H1 (cell line): Measurements from ENCODE around the gene RIC8A. TPM values are rescaled to one million over a fixed set of nuclear protein-coding genes. Genes with fewer than 3 reads are reported as not detected.

ENCODE experiments used
- BCL11A ChIP-seq, 2 experiments: IDR thresholded peaks; one replicate each; pipeline ENCODE4 v1.6.1; 2011; ENCODE audit warnings: low read depth in 2 of 2, low read length in 2 of 2, mild to moderate bottlenecking in 2 of 2
- CBX8 ChIP-seq: fragments of 300-800, 300-1000 bp; sonication (generic); IDR thresholded peaks from 2 replicates; pipeline ENCODE4 v1.7.1; 2016; ENCODE audit warnings: low read depth, low read length, borderline replicate concordance
- CHD1 ChIP-seq: IDR thresholded peaks from 2 replicates; pipeline ENCODE4 v1.6.1; 2012; ENCODE audit warnings: low read depth, low read length, improper control_type of control experiment
- CHD2 ChIP-seq: IDR thresholded peaks from 2 replicates; pipeline ENCODE4 v1.6.1; 2012; ENCODE audit warnings: low read length, improper control_type of control experiment
- CTBP2 ChIP-seq: IDR thresholded peaks from 2 replicates; pipeline ENCODE4 v1.7.0; 2011; ENCODE audit warnings: borderline replicate concordance, mild to moderate bottlenecking, moderate library complexity, mixed read lengths, low read length; ENCODE audit not compliant: insufficient read depth, insufficient read length
- EGR1 ChIP-seq: IDR thresholded peaks from 2 replicates; pipeline ENCODE4 v1.6.1; 2011; ENCODE audit warnings: low read depth, low read length, borderline replicate concordance
- EP300 ChIP-seq, 2 experiments: IDR thresholded peaks; 1 replicate in 1 of 2; 2 replicates in 1 of 2; pipeline ENCODE4 v1.6.1; 2011 to 2012; ENCODE audit warnings: low read depth in 2 of 2, low read length in 2 of 2, mild to moderate bottlenecking in 2 of 2, borderline replicate concordance in 1 of 2, inconsistent platforms in 1 of 2, moderate library complexity in 1 of 2
- GABPA ChIP-seq: IDR thresholded peaks from 2 replicates; pipeline ENCODE4 v1.6.1; 2011; ENCODE audit warnings: mild to moderate bottlenecking, low read length, moderate library complexity, borderline replicate concordance; ENCODE audit not compliant: insufficient read depth
- HDAC6 ChIP-seq: IDR thresholded peaks from one replicate; pipeline ENCODE4 v1.7.1; 2012; ENCODE audit warnings: low read depth, mild to moderate bottlenecking, inconsistent platforms, low read length, moderate library complexity
- JUN ChIP-seq: IDR thresholded peaks from 2 replicates; pipeline ENCODE4 v1.6.1; 2011; ENCODE audit warnings: low read depth, mild to moderate bottlenecking, improper control_type of control experiment, low read length
- KDM5A ChIP-seq: fragments of 200-600 bp; IDR thresholded peaks from 2 replicates; pipeline ENCODE4 v1.7.1; 2012; ENCODE audit warnings: mild to moderate bottlenecking, low read length, inconsistent platforms, mixed read lengths
- PHF8 ChIP-seq: fragments of 200-600 bp; sonication (generic); conservative IDR thresholded peaks from 2 replicates; pipeline ENCODE4 v1.7.1; 2012; ENCODE audit warnings: low read depth, mild to moderate bottlenecking, inconsistent platforms, low read length, moderate library complexity
- RAD21 ChIP-seq, 2 experiments: IDR thresholded peaks in 1 of 2; conservative IDR thresholded peaks in 1 of 2; 2 replicates each; pipeline ENCODE4 v1.6.1; 2011; ENCODE audit warnings: low read depth in 2 of 2, low read length in 2 of 2, improper control_type of control experiment in 1 of 2, inconsistent platforms in 1 of 2, mild to moderate bottlenecking in 1 of 2, moderate library complexity in 1 of 2
- SP4 ChIP-seq: IDR thresholded peaks from 2 replicates; pipeline ENCODE4 v1.6.1; 2012; ENCODE audit warnings: low read length, inconsistent platforms
- SRF ChIP-seq: IDR thresholded peaks from 2 replicates; pipeline ENCODE4 v1.6.1; 2011; ENCODE audit warnings: mild to moderate bottlenecking, low read depth, low read length, moderate library complexity
- TCF12 ChIP-seq: IDR thresholded peaks from 2 replicates; pipeline ENCODE4 v1.6.1; 2011; ENCODE audit warnings: low read depth, mild to moderate bottlenecking, low read length
- polyA plus RNA-seq, 7 experiments: library from polyadenylated mRNA; depleted of rRNA in 3 of 7; stranded (reverse) in 5 of 7; unstranded in 2 of 7; fragments of >200 nt in 5 of 7; fragments of 200-250 nt in 2 of 7; gene quantifications; 1 replicate in 5 of 7; 2 replicates in 1 of 7; 4 replicates in 1 of 7; pipeline versions ENCODE4 v1.2.1 to v1.2.3, GENCODE V29; 2011 to 2013; ENCODE audit warnings: missing spikeins in 2 of 7, mixed read lengths in 2 of 7
- total RNA-seq: library from RNA; stranded (reverse); fragmentation: NEBNext Ultra II Directional; extraction: Animal tissue kit (Norgen Biotek cat#: 25700); gene quantifications from 2 replicates; pipeline ENCODE4 v1.2.1, GENCODE V29; 2021
- TF ChIP-seq, protein P1 (sequence below), 3 experiments: IDR thresholded peaks; 1 replicate in 2 of 3; 2 replicates in 1 of 3; pipeline versions ENCODE4 v1.5.1 to v1.6.1; 2011; ENCODE audit warnings: low read length in 3 of 3, mild to moderate bottlenecking in 3 of 3, inconsistent platforms in 2 of 3, low read depth in 1 of 3, moderate library complexity in 1 of 3; ENCODE audit not compliant: insufficient read depth in 1 of 3; ENCODE audit errors: control extremely low read depth in 1 of 3
- TF ChIP-seq, protein P2 (sequence below): IDR thresholded peaks from 2 replicates; pipeline ENCODE4 v1.6.1; 2011; ENCODE audit warnings: low read length, improper control_type of control experiment
- TF ChIP-seq, protein P3 (sequence below): IDR thresholded peaks from 2 replicates; pipeline ENCODE4 v1.6.1; 2012; ENCODE audit warnings: low read length, inconsistent platforms

RIC8A gene
- total and polyA plus RNA-seq, 2 of the 8 experiments (the other 6 are each of a cell fraction or from before 2014, with no cell fraction given): 67.0 to 105 TPM

DNA sequence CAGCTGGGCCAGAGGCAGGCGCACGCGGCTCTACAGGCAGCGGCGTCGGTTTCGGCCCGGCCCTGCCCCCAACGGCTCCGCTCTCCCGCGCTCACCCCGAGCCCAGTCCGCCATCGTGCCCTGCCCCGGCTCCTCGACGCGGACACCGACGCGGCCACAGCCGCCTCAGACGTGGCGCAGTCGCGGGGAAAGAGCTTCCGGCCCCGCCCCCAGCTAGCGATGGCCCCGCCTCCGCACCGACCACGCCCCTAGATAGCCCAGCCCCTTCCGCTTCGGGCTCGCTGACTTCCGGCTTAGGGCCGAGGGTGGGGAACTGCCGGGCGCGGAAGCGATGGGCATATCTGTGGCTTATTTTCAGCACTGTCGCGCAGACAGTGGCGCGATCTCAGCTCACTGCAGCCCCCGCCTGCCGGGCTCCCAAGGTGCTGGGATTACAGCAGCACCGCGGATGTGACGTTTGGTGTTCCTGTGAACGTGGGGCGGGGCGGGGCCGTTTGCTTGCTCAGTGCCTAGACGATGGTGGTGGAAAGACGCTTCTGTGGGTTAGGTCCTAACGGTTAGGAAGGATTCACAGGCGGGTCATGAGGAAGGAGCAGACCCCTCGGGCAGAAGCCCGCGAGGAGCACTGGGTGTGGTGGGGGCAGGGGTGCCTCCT is at the start of gene RIC8A, which contains the start of gene BET1L (continued):
- TF ChIP-seq, protein P1, sequence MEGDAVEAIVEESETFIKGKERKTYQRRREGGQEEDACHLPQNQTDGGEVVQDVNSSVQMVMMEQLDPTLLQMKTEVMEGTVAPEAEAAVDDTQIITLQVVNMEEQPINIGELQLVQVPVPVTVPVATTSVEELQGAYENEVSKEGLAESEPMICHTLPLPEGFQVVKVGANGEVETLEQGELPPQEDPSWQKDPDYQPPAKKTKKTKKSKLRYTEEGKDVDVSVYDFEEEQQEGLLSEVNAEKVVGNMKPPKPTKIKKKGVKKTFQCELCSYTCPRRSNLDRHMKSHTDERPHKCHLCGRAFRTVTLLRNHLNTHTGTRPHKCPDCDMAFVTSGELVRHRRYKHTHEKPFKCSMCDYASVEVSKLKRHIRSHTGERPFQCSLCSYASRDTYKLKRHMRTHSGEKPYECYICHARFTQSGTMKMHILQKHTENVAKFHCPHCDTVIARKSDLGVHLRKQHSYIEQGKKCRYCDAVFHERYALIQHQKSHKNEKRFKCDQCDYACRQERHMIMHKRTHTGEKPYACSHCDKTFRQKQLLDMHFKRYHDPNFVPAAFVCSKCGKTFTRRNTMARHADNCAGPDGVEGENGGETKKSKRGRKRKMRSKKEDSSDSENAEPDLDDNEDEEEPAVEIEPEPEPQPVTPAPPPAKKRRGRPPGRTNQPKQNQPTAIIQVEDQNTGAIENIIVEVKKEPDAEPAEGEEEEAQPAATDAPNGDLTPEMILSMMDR (IDR thresholded peaks at IDR 0.05; ENCODE audit: control extremely low read depth in 1 of 3, insufficient read depth in 1 of 3, low read depth in 1 of 3, low read length in 3 of 3): no peak
- TF ChIP-seq CTBP2 (no peak), EGR1 (no peak), CBX8 (no peak), GABPA (peak; percentile 79; the same call in 1 of the 2 replicates), CHD1 (no peak), KDM5A (no peak), HDAC6 (no peak), BCL11A (IDR thresholded peaks at IDR 0.05; ENCODE audit: low read depth in 2 of 2, low read length in 2 of 2) (no peak), JUN (no peak), SRF (no peak), EP300 (IDR thresholded peaks at IDR 0.05; ENCODE audit: borderline replicate concordance in 1 of 2, low read depth in 2 of 2, low read length in 2 of 2) (no peak), TCF12 (no peak), PHF8 (peak; percentile 85), RAD21 (IDR thresholded peaks at IDR 0.05 in 1 of 2, conservative IDR thresholded peaks at IDR 0.05 in 1 of 2; ENCODE audit: low read depth in 2 of 2, low read length in 2 of 2) (no peak), CHD2 (no peak), SP4 (peak; percentile 57; the same call in 1 of the 2 replicates)
- TF ChIP-seq, protein P2, sequence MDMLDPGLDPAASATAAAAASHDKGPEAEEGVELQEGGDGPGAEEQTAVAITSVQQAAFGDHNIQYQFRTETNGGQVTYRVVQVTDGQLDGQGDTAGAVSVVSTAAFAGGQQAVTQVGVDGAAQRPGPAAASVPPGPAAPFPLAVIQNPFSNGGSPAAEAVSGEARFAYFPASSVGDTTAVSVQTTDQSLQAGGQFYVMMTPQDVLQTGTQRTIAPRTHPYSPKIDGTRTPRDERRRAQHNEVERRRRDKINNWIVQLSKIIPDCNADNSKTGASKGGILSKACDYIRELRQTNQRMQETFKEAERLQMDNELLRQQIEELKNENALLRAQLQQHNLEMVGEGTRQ: no peak
- TF ChIP-seq, protein P3, sequence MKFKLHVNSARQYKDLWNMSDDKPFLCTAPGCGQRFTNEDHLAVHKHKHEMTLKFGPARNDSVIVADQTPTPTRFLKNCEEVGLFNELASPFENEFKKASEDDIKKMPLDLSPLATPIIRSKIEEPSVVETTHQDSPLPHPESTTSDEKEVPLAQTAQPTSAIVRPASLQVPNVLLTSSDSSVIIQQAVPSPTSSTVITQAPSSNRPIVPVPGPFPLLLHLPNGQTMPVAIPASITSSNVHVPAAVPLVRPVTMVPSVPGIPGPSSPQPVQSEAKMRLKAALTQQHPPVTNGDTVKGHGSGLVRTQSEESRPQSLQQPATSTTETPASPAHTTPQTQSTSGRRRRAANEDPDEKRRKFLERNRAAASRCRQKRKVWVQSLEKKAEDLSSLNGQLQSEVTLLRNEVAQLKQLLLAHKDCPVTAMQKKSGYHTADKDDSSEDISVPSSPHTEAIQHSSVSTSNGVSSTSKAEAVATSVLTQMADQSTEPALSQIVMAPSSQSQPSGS: no peak
